GM12892 (cell line): Measurements from ENCODE around the gene TUBGCP3.
"Not testable (repeated sequence)": the region's sequence is repeated elsewhere in the genome, so short reads cannot be mapped to it uniquely, and the experiment has no call there.

ENCODE experiments used
- DNase-seq: peaks from one replicate; pipeline ENCODE4 v3.0.0; 2011; ENCODE audit not compliant: insufficient read length
- FAIRE-seq: peaks from 2 replicates; lab custom pipeline; 2011; peaks lifted over from hg19 to GRCh38; lab: Jason Lieb, UNC
- POLR2A ChIP-seq: IDR thresholded peaks from 2 replicates; pipeline ENCODE4 v1.6.1; 2011; ENCODE audit warnings: low read depth, low read length, control low read depth
- POLR2AphosphoS5 ChIP-seq: IDR thresholded peaks from 2 replicates; pipeline ENCODE4 v1.6.1; 2011; ENCODE audit warnings: low read depth, low read length, control low read depth
- TAF1 ChIP-seq: IDR thresholded peaks from 2 replicates; pipeline ENCODE4 v1.6.1; 2011; ENCODE audit warnings: low read depth, mild to moderate bottlenecking, control low read depth, low read length, borderline replicate concordance

The TUBGCP3 gene

GRCh38 chr13:112572366-112572765 is 15.6 kb downstream of the TUBGCP3 start:
- DNase-seq = no peak
- FAIRE-seq = no peak
- no peak for TF ChIP-seq TAF1
- no peak for TF ChIP-seq POLR2A
- TF ChIP-seq POLR2AphosphoS5 = no peak

- DNase-seq (no peak), FAIRE-seq (no peak)
- no peak for TF ChIP-seq POLR2A
Measured at GRCh38 chr13:112569821-112570220, 18.1 kb downstream of the TUBGCP3 start.

- DNase-seq = no peak
- no peak for TF ChIP-seq POLR2A
- no peak for TF ChIP-seq TAF1
- no peak for TF ChIP-seq POLR2AphosphoS5
- FAIRE-seq = no peak
Measured at GRCh38 chr13:112567161-112567862, 20.6 kb downstream of the TUBGCP3 start.

GRCh38 chr13:112562786-112563383 is 25.1 kb downstream of the TUBGCP3 start:
- DNase-seq = no peak
- FAIRE-seq = no peak

GRCh38 chr13:112562254-112562653 is 25.7 kb downstream of the TUBGCP3 start:
- DNase-seq (no peak), FAIRE-seq (peak; percentile 5)
- TF ChIP-seq TAF1 (no peak), POLR2AphosphoS5 (no peak), POLR2A (no peak)

More at GRCh38 chr13:112562786-112563383, 25.1 kb downstream of the TUBGCP3 start:
- TF ChIP-seq POLR2AphosphoS5 = no peak
- no peak for TF ChIP-seq TAF1
- TF ChIP-seq POLR2A = no peak

- TF ChIP-seq POLR2A = no peak
- no peak for TF ChIP-seq POLR2AphosphoS5
- no peak for TF ChIP-seq TAF1
- no peak for DNase-seq
- FAIRE-seq = no peak
Measured at GRCh38 chr13:112561478-112561877, 26.5 kb downstream of the TUBGCP3 start.

- FAIRE-seq = no peak
- DNase-seq = no peak
- TF ChIP-seq POLR2A (no peak), POLR2AphosphoS5 (no peak)
Measured at GRCh38 chr13:112558696-112559418, 29.1 kb downstream of the TUBGCP3 start.

GRCh38 chr13:112556600-112556999 is 31.4 kb downstream of the TUBGCP3 start:
- DNase-seq = no peak
- TF ChIP-seq POLR2A = no peak
- no peak for TF ChIP-seq TAF1
- TF ChIP-seq POLR2AphosphoS5 = no peak
- FAIRE-seq = no peak

- FAIRE-seq (no peak), DNase-seq (no peak)
- no peak for TF ChIP-seq POLR2AphosphoS5
- TF ChIP-seq TAF1 = no peak
- no peak for TF ChIP-seq POLR2A
Measured at GRCh38 chr13:112554214-112554850, 33.6 kb downstream of the TUBGCP3 start.

- not testable (repeated sequence) for FAIRE-seq, DNase-seq
Measured at GRCh38 chr13:112548975-112549374, 39.0 kb downstream of the TUBGCP3 start.

- no peak for FAIRE-seq
- DNase-seq = no peak
- no peak for TF ChIP-seq TAF1
Measured at GRCh38 chr13:112545856-112546255, 42.1 kb downstream of the TUBGCP3 start.
